ENCODE results near the gene CACNG7. TPM values are rescaled to one million over a fixed set of nuclear protein-coding genes. Genes with fewer than 3 reads are reported as not detected.

The CACNG7 gene
- total and polyA plus RNA-seq, 10 of the 15 experiments (the other 5 are each of a cell fraction or from before 2014, with no cell fraction given), result not detected

- Histone ChIP-seq H3K4me3 (no peak overlapping the region), H3K27ac (ENCODE audit: control insufficient read depth, insufficient read depth) (no peak overlapping the region), H2AFZ (ENCODE audit: control insufficient read depth, low read depth, low read length) (no peak overlapping the region), H3K27me3 (replicated peaks in 1 of 2; ENCODE audit: control insufficient read depth in 2 of 2, insufficient read depth in 2 of 2, low read length in 1 of 2) (no peaks in the 10 kb centered on the region), H3K79me2 (ENCODE audit: control insufficient read depth, insufficient read depth, low read length) (no peaks in the 10 kb centered on the region), H3K9me3 (replicated peaks; ENCODE audit: control insufficient read depth, insufficient read depth, low read length) (no peaks in the 10 kb centered on the region; the same call in 2 of the 3 replicates), H3K4me1 (ENCODE audit: control insufficient read depth, insufficient read depth, low read length) (no peaks in the 10 kb centered on the region), H3K9ac (ENCODE audit: control insufficient read depth, insufficient read depth, low read length) (no peak overlapping the region), H3K36me3 (ENCODE audit: control insufficient read depth in 2 of 2, insufficient read depth in 2 of 2, low read length in 1 of 2) (no peaks in the 10 kb centered on the region), H3K4me2 (ENCODE audit: control insufficient read depth, insufficient read depth) (no peak overlapping the region), H4K20me1 (ENCODE audit: control insufficient read depth, insufficient read depth) (no peaks in the 10 kb centered on the region)
- in situ Hi-C loops (cut with MboI) (no loop called here), intact Hi-C loops (cut with micrococcal nuclease; ENCODE audit: unreplicated experiment) (no loop called here)
- DNase-seq (ENCODE audit: low read depth, low spot score) (no peak), FAIRE-seq (no peak), ATAC-seq (no peak)
- ChIA-PET CTCF (no interaction called here), RAD21 (ENCODE audit: unreplicated experiment) (no interaction called here), SMC1A (ENCODE audit: uncharacterized antibody, unreplicated experiment) (no interaction called here), POLR2A (no interaction called here)
- no TSS peak for BruUV-seq (replicated peaks)
- TF ChIP-seq BCLAF1 (IDR thresholded peaks at IDR 0.05) (no peak), GATAD2B (conservative IDR thresholded peaks at IDR 0.05; ENCODE audit: low read depth) (no peak), NFXL1 (IDR thresholded peaks at IDR 0.05; ENCODE audit: borderline replicate concordance) (no peak), CEBPZ (IDR thresholded peaks at IDR 0.05; ENCODE audit: low read depth, low read length) (no peak), PBX3 (IDR thresholded peaks at IDR 0.05; ENCODE audit: insufficient replicate concordance, low read depth, low read length) (no peak)
- WGBS (ENCODE audit: insufficient coverage, insufficient replicate concordance, low lambda C conversion rate, missing lambda C conversion rate), result 15% methylated on average over 41 of the region's 50 CpGs
Observed at GRCh38 chr19:53865918-53866864, 42.9 kb upstream of the CACNG7 start.

Data from GM12878 (cell line).